Type B pancreatic cell (in vitro differentiated cells): ENCODE measurements around the gene MTIF3. TPM values are rescaled to one million over a fixed set of nuclear protein-coding genes. Genes with fewer than 3 reads are reported as not detected.

ENCODE experiments used
- DNase-seq: peaks from one replicate; pipeline ENCODE4 v3.0.0; 2021; ENCODE audit warnings: mixed read lengths; ENCODE audit not compliant: unreplicated experiment; ENCODE audit errors: extremely low spot score
- H3K27ac Mint-ChIP-seq: 2 replicates; pipeline ENCODE4 v1.8.0; 2021; ENCODE audit warnings: mild to moderate bottlenecking, mixed read lengths
- H3K27me3 Mint-ChIP-seq: 2 replicates; pipeline ENCODE4 v1.8.0; 2021; ENCODE audit warnings: mixed read lengths
- H3K36me3 Mint-ChIP-seq: 2 replicates; pipeline ENCODE4 v1.8.0; 2021; ENCODE audit warnings: mixed read lengths
- H3K4me1 Mint-ChIP-seq: one replicate; pipeline ENCODE4 v1.8.0; 2021; ENCODE audit warnings: mixed read lengths; ENCODE audit not compliant: unreplicated experiment
- H3K4me3 Mint-ChIP-seq: 2 replicates; pipeline ENCODE4 v1.8.0; 2021; ENCODE audit warnings: mild to moderate bottlenecking, mixed read lengths
- H3K9me3 Mint-ChIP-seq: 2 replicates; pipeline ENCODE4 v1.8.0; 2021; ENCODE audit warnings: mixed read lengths
- total RNA-seq: library from RNA; stranded (reverse); gene quantifications from 2 replicates; pipeline ENCODE4 v1.2.1, GENCODE V29; 2021; ENCODE audit warnings: low replicate concordance
- TF ChIP-seq, protein P1 (sequence below): fragments of 200-600 bp; sonication (generic); conservative IDR thresholded peaks from 2 replicates; pipeline ENCODE4 v1.5.0; 2021; ENCODE audit warnings: antibody characterized with exemption, mild to moderate bottlenecking

Gene MTIF3
- total RNA-seq, 1 donor from 2014 or later, result 39.7 TPM

- no peak for DNase-seq
- Mint-ChIP-seq H3K36me3 (peaks cover 20% of the 10 kb centered on the region), H3K27ac (no peak overlapping the region), H3K4me1 (peaks cover 23% of the 10 kb centered on the region), H3K9me3 (no peaks in the 10 kb centered on the region), H3K4me3 (no peak overlapping the region), H3K27me3 (no peaks in the 10 kb centered on the region)
- TF ChIP-seq, protein P1, sequence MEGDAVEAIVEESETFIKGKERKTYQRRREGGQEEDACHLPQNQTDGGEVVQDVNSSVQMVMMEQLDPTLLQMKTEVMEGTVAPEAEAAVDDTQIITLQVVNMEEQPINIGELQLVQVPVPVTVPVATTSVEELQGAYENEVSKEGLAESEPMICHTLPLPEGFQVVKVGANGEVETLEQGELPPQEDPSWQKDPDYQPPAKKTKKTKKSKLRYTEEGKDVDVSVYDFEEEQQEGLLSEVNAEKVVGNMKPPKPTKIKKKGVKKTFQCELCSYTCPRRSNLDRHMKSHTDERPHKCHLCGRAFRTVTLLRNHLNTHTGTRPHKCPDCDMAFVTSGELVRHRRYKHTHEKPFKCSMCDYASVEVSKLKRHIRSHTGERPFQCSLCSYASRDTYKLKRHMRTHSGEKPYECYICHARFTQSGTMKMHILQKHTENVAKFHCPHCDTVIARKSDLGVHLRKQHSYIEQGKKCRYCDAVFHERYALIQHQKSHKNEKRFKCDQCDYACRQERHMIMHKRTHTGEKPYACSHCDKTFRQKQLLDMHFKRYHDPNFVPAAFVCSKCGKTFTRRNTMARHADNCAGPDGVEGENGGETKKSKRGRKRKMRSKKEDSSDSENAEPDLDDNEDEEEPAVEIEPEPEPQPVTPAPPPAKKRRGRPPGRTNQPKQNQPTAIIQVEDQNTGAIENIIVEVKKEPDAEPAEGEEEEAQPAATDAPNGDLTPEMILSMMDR, result no peak
Measured at GRCh38 chr13:27428160-27428559, 22.2 kb downstream of the MTIF3 start.

DNA sequence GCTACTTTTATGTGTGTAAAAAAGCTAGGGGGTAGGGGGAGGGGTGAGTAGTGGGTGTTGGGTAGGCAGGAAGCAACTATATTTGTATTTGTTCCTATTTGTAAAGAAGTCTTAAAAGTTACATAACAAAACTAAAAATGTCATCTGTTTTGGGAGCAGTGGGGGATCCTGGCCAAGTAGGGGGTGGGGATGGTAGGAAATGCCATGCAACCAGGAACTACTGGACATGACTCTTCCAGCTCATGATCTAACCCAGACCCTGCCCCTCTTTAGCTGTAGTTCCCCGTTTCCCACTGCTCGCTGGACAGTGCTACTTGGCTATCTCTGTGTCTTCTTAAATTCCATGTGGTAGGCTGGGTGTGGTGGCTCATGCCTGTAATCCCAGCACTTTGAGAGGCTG lies 22.7 kb downstream of the MTIF3 start:
- no peaks in the 10 kb centered on the region for H3K27me3 Mint-ChIP-seq
- no peak overlapping the region for H3K4me3 Mint-ChIP-seq
- DNase-seq, result no peak
- TF ChIP-seq, protein P1, result no peak
- H3K36me3 Mint-ChIP-seq, result peaks cover 20% of the 10 kb centered on the region
- H3K4me1 Mint-ChIP-seq, result peaks cover 23% of the 10 kb centered on the region
- H3K9me3 Mint-ChIP-seq, result no peaks in the 10 kb centered on the region
- H3K27ac Mint-ChIP-seq, result no peak overlapping the region

DNA sequence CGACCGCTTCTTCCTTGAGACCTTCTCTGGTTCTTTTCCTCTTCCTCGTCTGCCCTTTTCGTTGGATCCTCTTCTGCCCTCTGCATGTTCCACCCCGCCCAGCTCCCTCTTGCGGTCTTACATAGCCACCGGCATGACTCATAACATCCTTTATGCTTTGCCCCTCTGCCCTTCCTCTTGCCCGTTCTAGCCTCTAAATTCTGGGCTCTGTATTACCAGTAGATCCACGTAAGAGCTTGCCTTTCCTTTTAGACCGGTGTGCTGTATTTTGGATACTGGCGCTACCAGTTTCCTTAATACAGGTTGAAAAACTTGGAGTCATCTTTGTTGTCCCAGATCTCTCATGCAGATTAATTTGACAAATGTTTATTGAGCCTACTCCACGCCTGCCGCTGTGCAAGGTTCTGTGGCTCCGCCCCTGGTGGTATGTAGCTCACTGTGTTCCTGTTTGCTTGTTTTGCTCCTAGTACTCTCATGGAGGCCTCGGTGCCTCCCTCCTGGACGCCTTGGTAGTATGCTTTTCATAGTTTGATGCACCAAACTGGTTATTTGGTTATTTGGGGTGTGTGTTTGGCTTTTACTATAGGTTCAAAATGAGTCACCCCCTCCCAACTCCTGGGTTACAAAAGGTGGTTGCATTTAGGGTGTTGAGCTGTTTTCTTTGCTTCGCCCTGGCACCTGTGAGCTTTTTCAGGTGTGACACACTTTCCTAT lies 24.3 kb downstream of the MTIF3 start:
- TF ChIP-seq, protein P1, result peak; percentile 58
- no peaks in the 10 kb centered on the region for H3K9me3 Mint-ChIP-seq
- H3K27ac Mint-ChIP-seq, result peak overlapping the region; percentile 93
- H3K27me3 Mint-ChIP-seq, result no peaks in the 10 kb centered on the region
- H3K4me1 Mint-ChIP-seq, result peaks cover 23% of the 10 kb centered on the region
- no peak for DNase-seq
- peaks cover 17% of the 10 kb centered on the region for H3K36me3 Mint-ChIP-seq
- peak overlapping the region; percentile 87 for H3K4me3 Mint-ChIP-seq

GRCh38 chr13:27425158-27425917 lies 25.0 kb downstream of the MTIF3 start:
- no peak for DNase-seq
- TF ChIP-seq, protein P1, result no peak
- peaks cover 10% of the 10 kb centered on the region for H3K36me3 Mint-ChIP-seq
- peak overlapping the region; percentile 93 for H3K27ac Mint-ChIP-seq
- peaks cover 23% of the 10 kb centered on the region for H3K4me1 Mint-ChIP-seq
- no peaks in the 10 kb centered on the region for H3K27me3 Mint-ChIP-seq
- peak overlapping the region; percentile 87 for H3K4me3 Mint-ChIP-seq
- H3K9me3 Mint-ChIP-seq, result no peaks in the 10 kb centered on the region

DNA sequence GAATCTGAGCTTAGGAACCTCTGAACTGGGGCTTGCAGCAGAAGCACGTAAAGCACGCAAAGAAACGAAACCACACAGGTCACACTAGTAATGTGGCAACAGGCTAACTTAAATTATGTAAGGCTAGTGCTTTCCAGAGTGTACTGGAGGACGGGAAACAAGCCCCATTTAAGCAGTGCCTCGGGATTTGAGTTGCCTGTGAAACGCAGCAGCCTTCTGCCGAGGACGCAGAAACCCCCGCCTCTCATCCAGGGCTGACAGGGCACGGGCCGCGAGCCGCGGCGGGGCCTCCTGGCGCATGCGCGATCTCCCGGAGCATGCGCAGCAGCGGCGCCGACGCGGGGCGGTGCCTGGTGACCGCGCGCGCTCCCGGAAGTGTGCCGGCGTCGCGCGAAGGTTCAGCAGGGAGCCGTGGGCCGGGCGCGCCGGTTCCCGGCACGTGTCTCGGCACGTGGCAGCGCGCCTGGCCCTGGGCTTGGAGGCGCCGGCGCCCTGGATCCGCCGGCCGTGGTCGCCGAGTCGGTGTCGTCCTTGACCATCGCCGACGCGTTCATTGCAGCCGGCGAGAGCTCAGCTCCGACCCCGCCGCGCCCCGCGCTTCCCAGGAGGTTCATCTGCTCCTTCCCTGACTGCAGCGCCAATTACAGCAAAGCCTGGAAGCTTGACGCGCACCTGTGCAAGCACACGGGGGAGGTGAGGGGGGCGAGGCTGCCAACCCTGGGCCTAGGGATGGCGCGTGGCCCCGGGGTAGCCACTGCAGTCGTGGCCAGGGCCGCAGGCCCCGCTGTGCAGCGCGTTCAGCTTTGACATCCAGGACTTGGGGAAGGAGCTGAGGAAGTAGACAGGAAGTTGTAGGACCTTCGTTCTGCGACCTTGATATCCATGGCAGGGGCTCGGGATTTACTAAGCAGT lies 25.9 kb downstream of the MTIF3 start, which contains the start of gene GTF3A:
Gene GTF3A (plus strand): TSS at position 374 of the 912 bp plus-strand sequence.
- peak; percentile 92 for DNase-seq
- Mint-ChIP-seq H3K9me3 (no peaks in the 10 kb centered on the region), H3K27ac (peak within 1 kb of the TSS; percentile 93), H3K4me1 (peaks cover 23% of the 10 kb centered on the region), H3K36me3 (peaks cover 10% of the 10 kb centered on the region), H3K4me3 (peak within 1 kb of the TSS; percentile 87), H3K27me3 (no peaks in the 10 kb centered on the region)
- TF ChIP-seq, protein P1, result no peak
